ENCODE results near the gene NOS3. TPM values are rescaled to one million over a fixed set of nuclear protein-coding genes. Genes with fewer than 3 reads are reported as not detected.
A peak's percentile ranks its signal among the peaks of the same experiment; 100 is the strongest.

NOS3 gene
- total and polyA plus RNA-seq, 8 donors, result 7.5 to 21.8 (median 10.4) TPM

GRCh38 chr7:151063212-151063561, 72.4 kb downstream of the NOS3 start:
- intact Hi-C loops (cut with DNase I), result no loop called here
- H3K27ac ChIP-seq, result no peak overlapping the region
- ATAC-seq, result no peak

More at GRCh38 chr7:151063212-151063561, 72.4 kb downstream of the NOS3 start:
- Histone ChIP-seq H3K4me1 (peaks cover 28 to 42% of the 10 kb centered on the region in 2 donors), H3K27me3 (no peaks in the 10 kb centered on the region), H3K9me3 (no peaks in the 10 kb centered on the region), H3K36me3 (peaks cover 5 to 56% of the 10 kb centered on the region in 2 donors), H3K4me3 (peak overlapping the region in 1 of 2 donors; percentile 93)
- TF ChIP-seq CTCF (IDR thresholded peaks at IDR 0.05), result no peak
- no peak for DNase-seq

Other genes with a start within 250 kb of the NOS3 start
- gene TMEM176B, start 190.7 kb upstream of the NOS3 start, total RNA-seq, result 10 to 100 TPM; 45.2 to 57.2 TPM
- 10 to 100 TPM in 4 of 6 donors, 1 to 10 TPM in 2; 6.1 to 18.3 (median 12.2) TPM for gene TMEM176B, start 190.7 kb upstream of the NOS3 start, polyA plus RNA-seq (ENCODE audit: insufficient read length in 6 of 6)
- 10 to 100 TPM; 44.7 to 48.8 TPM for gene TMEM176A, start 190.2 kb upstream of the NOS3 start, total RNA-seq
- 1 to 10 TPM; 2.7 to 7.8 (median 5.4) TPM for gene TMEM176A, start 190.2 kb upstream of the NOS3 start, polyA plus RNA-seq (ENCODE audit: insufficient read length in 6 of 6)
- under 1 TPM; 0.34 to 0.70 TPM for gene AOC1, start 138.5 kb upstream of the NOS3 start, total RNA-seq
- gene AOC1, start 138.5 kb upstream of the NOS3 start, polyA plus RNA-seq (ENCODE audit: insufficient read length in 6 of 6), result 1 to 10 TPM in 2 of 6 donors, under 1 TPM in 4; 0.47 to 1.2 (median 0.69) TPM
- 1 to 10 TPM in 1 of 2 donors, under 1 TPM in 1; 0.82 to 1.3 TPM for gene KCNH2, start 12.7 kb upstream of the NOS3 start, total RNA-seq
- 1 to 10 TPM; 2.8 to 5.3 (median 4.3) TPM for gene KCNH2, start 12.7 kb upstream of the NOS3 start, polyA plus RNA-seq (ENCODE audit: insufficient read length in 6 of 6)
- gene ATG9B, start 33.5 kb downstream of the NOS3 start, total RNA-seq, result under 1 TPM; 0.68 to 0.70 TPM
- 1 to 10 TPM; 3.4 to 7.1 (median 3.8) TPM for gene ATG9B, start 33.5 kb downstream of the NOS3 start, polyA plus RNA-seq (ENCODE audit: insufficient read length in 6 of 6)
- 10 to 100 TPM; 47.5 to 52.1 TPM for gene ABCB8, start 37.4 kb downstream of the NOS3 start, total RNA-seq
- 10 to 100 TPM; 20.5 to 32.8 (median 22.4) TPM for gene ABCB8, start 37.4 kb downstream of the NOS3 start, polyA plus RNA-seq (ENCODE audit: insufficient read length in 6 of 6)
- gene ASIC3, start 57.5 kb downstream of the NOS3 start, total RNA-seq, result 1 to 10 TPM; 2.7 to 3.5 TPM
- gene ASIC3, start 57.5 kb downstream of the NOS3 start, polyA plus RNA-seq (ENCODE audit: insufficient read length in 6 of 6), result 1 to 10 TPM; 2.3 to 6.0 (median 3.4) TPM
- gene CDK5, start 66.9 kb downstream of the NOS3 start, total RNA-seq, result 10 to 100 TPM; 15.6 to 17.1 TPM
- 10 to 100 TPM; 13.8 to 15.7 (median 14.3) TPM for gene CDK5, start 66.9 kb downstream of the NOS3 start, polyA plus RNA-seq (ENCODE audit: insufficient read length in 6 of 6)
- gene SLC4A2, start 68.6 kb downstream of the NOS3 start, total RNA-seq, result 100 to 1,000 TPM; 191 to 205 TPM
- 100 to 1,000 TPM in 3 of 6 donors, 10 to 100 TPM in 3; 81.7 to 134 (median 100) TPM for gene SLC4A2, start 68.6 kb downstream of the NOS3 start, polyA plus RNA-seq (ENCODE audit: insufficient read length in 6 of 6)
- gene FASTK, start 89.8 kb downstream of the NOS3 start, total RNA-seq, result 10 to 100 TPM; 63.5 to 65.7 TPM
- gene FASTK, start 89.8 kb downstream of the NOS3 start, polyA plus RNA-seq (ENCODE audit: insufficient read length in 6 of 6), result 10 to 100 TPM; 38.2 to 60.7 (median 48.3) TPM
- 10 to 100 TPM; 39.6 to 49.1 TPM for gene TMUB1, start 92.5 kb downstream of the NOS3 start, total RNA-seq
- 10 to 100 TPM; 21.2 to 30.9 (median 23.0) TPM for gene TMUB1, start 92.5 kb downstream of the NOS3 start, polyA plus RNA-seq (ENCODE audit: insufficient read length in 6 of 6)
- 100 to 1,000 TPM; 161 to 167 TPM for gene AGAP3, start 95.5 kb downstream of the NOS3 start, total RNA-seq
- 100 to 1,000 TPM in 2 of 6 donors, 10 to 100 TPM in 4; 83.3 to 103 (median 98.7) TPM for gene AGAP3, start 95.5 kb downstream of the NOS3 start, polyA plus RNA-seq (ENCODE audit: insufficient read length in 6 of 6)
- not detected for gene GBX1, start 176.7 kb downstream of the NOS3 start, total RNA-seq
- gene GBX1, start 176.7 kb downstream of the NOS3 start, polyA plus RNA-seq (ENCODE audit: insufficient read length in 6 of 6), result under 1 TPM in 3 of 6 donors, not detected in 3; 0.24 to 0.42 (median 0.28) TPM
- gene ASB10, start 196.2 kb downstream of the NOS3 start, total RNA-seq, result not detected
- not detected for gene ASB10, start 196.2 kb downstream of the NOS3 start, polyA plus RNA-seq (ENCODE audit: insufficient read length in 6 of 6)
- not detected for gene H2BK1, start 219.5 kb downstream of the NOS3 start, total RNA-seq
- not detected for gene H2BK1, start 219.5 kb downstream of the NOS3 start, polyA plus RNA-seq (ENCODE audit: insufficient read length in 6 of 6)
- gene ABCF2, start 236.2 kb downstream of the NOS3 start, total RNA-seq, result 10 to 100 TPM; 27.1 to 40.6 TPM
- gene ABCF2, start 236.2 kb downstream of the NOS3 start, polyA plus RNA-seq (ENCODE audit: insufficient read length in 6 of 6), result 10 to 100 TPM; 20.3 to 31.6 (median 24.1) TPM
- gene CHPF2, start 241.5 kb downstream of the NOS3 start, total RNA-seq, result 10 to 100 TPM; 44.0 to 53.8 TPM
- gene CHPF2, start 241.5 kb downstream of the NOS3 start, polyA plus RNA-seq (ENCODE audit: insufficient read length in 6 of 6), result 10 to 100 TPM; 18.1 to 30.9 (median 21.5) TPM

Measured in left lung (tissue), 10 donors.